ENCODE data around the gene PRKCA. TPM values are rescaled to one million over a fixed set of nuclear protein-coding genes. Genes with fewer than 3 reads are reported as not detected.
A peak's percentile ranks its signal among the peaks of the same experiment; 100 is the strongest.

The PRKCA gene
- total RNA-seq, 4 donors from 2014 or later = 26.0 to 89.0 (median 32.8) TPM

DNA sequence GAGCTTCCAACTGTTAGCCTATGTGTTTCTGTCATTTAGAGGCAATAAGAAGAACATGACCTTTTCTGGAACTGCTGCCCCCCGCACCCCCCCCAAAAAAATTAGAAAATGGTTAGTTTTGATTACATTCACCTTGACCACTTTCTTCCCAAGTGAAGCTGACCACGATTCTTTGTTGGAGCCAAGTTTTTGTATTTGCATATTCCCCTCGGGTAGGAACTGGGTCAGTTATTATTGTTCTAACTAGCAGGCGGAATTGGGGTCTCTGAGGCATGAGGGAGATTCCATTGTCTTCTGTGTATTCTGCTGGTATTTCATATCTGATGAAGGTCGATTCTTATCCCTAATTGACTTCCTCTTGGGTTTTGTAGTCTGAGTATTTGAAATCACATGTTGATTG lies 231.6 kb downstream of the PRKCA start:
- WGBS, 2 donors (ENCODE audit: low coverage in 1 of 2) = 25 to 40% methylated on average over 4 to 5 of the region's 5 CpGs
- Histone ChIP-seq H3K9me3 (no peaks in the 10 kb centered on the region), H3K4me3 (no peak overlapping the region), H3K27me3 (no peaks in the 10 kb centered on the region), H3K4me1 (peaks cover 0 to 30% (median 15%) of the 10 kb centered on the region in 3 donors), H3K27ac (peak overlapping the region in 3 of 4 donors; percentile 69 to 80 (median 75)), H3K36me3 (no peaks in the 10 kb centered on the region)
- TF ChIP-seq POLR2AphosphoS5 (IDR thresholded peaks at IDR 0.05) (no peak), EP300 (IDR thresholded peaks at IDR 0.05) (no peak), POLR2A (IDR thresholded peaks at IDR 0.05) (no peak)
- TF ChIP-seq, protein P1, sequence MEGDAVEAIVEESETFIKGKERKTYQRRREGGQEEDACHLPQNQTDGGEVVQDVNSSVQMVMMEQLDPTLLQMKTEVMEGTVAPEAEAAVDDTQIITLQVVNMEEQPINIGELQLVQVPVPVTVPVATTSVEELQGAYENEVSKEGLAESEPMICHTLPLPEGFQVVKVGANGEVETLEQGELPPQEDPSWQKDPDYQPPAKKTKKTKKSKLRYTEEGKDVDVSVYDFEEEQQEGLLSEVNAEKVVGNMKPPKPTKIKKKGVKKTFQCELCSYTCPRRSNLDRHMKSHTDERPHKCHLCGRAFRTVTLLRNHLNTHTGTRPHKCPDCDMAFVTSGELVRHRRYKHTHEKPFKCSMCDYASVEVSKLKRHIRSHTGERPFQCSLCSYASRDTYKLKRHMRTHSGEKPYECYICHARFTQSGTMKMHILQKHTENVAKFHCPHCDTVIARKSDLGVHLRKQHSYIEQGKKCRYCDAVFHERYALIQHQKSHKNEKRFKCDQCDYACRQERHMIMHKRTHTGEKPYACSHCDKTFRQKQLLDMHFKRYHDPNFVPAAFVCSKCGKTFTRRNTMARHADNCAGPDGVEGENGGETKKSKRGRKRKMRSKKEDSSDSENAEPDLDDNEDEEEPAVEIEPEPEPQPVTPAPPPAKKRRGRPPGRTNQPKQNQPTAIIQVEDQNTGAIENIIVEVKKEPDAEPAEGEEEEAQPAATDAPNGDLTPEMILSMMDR (IDR thresholded peaks at IDR 0.05) = no peak
- no peak for ATAC-seq

DNA sequence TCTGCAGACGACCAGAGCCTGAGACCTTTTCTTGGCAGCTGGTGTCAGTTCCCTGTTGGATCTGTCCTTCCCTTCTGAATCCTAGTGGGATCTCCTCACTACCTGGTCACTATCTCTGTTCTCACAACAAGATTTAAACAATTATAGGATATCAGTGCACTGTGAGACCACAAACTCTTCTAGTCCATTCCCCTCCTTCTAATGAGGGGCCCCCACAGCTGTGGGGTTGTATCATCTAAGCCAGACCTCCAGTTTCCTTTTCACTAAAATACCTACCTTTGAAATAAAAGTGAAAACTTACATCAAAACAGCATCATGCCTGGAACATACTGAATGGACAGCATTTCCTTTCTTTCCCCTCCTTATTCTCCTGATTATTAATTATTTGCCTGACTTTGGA lies 233.2 kb downstream of the PRKCA start:
- Histone ChIP-seq H3K36me3 (no peaks in the 10 kb centered on the region), H3K4me1 (peaks cover 0 to 46% (median 25%) of the 10 kb centered on the region in 3 donors), H3K9me3 (no peaks in the 10 kb centered on the region), H3K27ac (peak overlapping the region in 2 of 4 donors; percentile 16 to 30), H3K27me3 (no peaks in the 10 kb centered on the region), H3K4me3 (no peak overlapping the region)
- WGBS, 2 donors (ENCODE audit: low coverage in 1 of 2) = 20 to 45% methylated on average over 1 of the region's 1 CpG
- ATAC-seq = no peak
- TF ChIP-seq EP300 (IDR thresholded peaks at IDR 0.05) (no peak), POLR2AphosphoS5 (IDR thresholded peaks at IDR 0.05) (no peak), POLR2A (IDR thresholded peaks at IDR 0.05) (no peak)
- TF ChIP-seq, protein P1 (IDR thresholded peaks at IDR 0.05) = no peak

DNA sequence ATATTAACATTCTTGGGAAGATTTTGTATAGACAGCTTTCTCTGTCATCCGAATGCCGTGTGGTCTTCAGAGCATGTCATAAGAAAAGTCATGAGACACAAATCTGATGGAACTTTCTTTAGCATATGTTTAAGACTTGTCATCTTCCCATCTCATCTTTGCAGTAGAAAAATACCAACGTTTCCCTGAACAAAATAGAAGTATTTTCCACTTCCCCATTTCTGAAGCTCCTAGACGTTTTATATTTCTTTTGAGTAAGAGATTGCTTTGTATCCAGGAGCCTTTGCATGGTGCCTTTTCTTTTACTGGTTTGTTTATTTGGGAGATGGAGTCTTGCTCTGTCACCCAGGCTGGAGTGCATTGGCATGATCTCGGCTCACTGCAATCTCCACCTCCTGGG lies 235.1 kb downstream of the PRKCA start:
- no peak for ATAC-seq
- Histone ChIP-seq H3K4me1 (peaks cover 3 to 58% (median 41%) of the 10 kb centered on the region in 3 donors), H3K9me3 (no peaks in the 10 kb centered on the region), H3K36me3 (no peaks in the 10 kb centered on the region), H3K27me3 (no peaks in the 10 kb centered on the region), H3K27ac (peak overlapping the region in 1 of 4 donors; percentile 79), H3K4me3 (no peak overlapping the region)
- 69 to 73% methylated on average over 4 of the region's 5 CpGs for WGBS, 2 donors (ENCODE audit: low coverage in 1 of 2)
- TF ChIP-seq EP300 (IDR thresholded peaks at IDR 0.05) (no peak), POLR2A (IDR thresholded peaks at IDR 0.05) (no peak), POLR2AphosphoS5 (IDR thresholded peaks at IDR 0.05) (no peak)
- TF ChIP-seq, protein P1 (IDR thresholded peaks at IDR 0.05) = no peak

DNA sequence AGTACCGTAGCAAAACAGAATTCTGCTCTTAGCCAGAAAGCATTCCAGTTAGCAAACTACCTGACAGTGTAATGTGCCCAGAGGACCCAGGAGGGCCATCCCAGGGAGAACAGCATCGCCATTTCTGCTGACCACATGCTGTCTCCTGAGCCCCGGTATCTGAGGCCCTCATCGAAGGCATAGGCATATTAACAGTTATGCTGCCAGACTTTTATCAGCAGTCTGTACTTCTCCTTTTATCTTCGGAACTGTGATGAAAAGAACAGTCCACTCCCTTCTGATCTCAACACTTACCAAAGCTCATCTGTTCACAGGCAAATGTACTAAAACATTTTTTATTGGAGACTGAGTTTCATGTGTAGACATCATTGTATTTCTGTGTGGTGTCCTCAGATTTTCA lies 236.4 kb downstream of the PRKCA start:
- ATAC-seq = no peak
- no peaks in the 10 kb centered on the region for H3K36me3 ChIP-seq
- peak overlapping the region in 3 of 4 donors; percentile 1 to 79 (median 73) for H3K27ac ChIP-seq
- H3K27me3 ChIP-seq = no peaks in the 10 kb centered on the region
- no peak for TF ChIP-seq POLR2A (IDR thresholded peaks at IDR 0.05)
- TF ChIP-seq, protein P1 (IDR thresholded peaks at IDR 0.05) = no peak
- no peak for TF ChIP-seq POLR2AphosphoS5 (IDR thresholded peaks at IDR 0.05)
- TF ChIP-seq EP300 (IDR thresholded peaks at IDR 0.05) = no peak
- H3K4me3 ChIP-seq = no peak overlapping the region
- peaks cover 3 to 48% (median 30%) of the 10 kb centered on the region in 3 donors for H3K4me1 ChIP-seq
- 49 to 66% methylated on average over 3 to 5 of the region's 5 CpGs for WGBS, 2 donors (ENCODE audit: low coverage in 1 of 2)
- H3K9me3 ChIP-seq = no peaks in the 10 kb centered on the region

DNA sequence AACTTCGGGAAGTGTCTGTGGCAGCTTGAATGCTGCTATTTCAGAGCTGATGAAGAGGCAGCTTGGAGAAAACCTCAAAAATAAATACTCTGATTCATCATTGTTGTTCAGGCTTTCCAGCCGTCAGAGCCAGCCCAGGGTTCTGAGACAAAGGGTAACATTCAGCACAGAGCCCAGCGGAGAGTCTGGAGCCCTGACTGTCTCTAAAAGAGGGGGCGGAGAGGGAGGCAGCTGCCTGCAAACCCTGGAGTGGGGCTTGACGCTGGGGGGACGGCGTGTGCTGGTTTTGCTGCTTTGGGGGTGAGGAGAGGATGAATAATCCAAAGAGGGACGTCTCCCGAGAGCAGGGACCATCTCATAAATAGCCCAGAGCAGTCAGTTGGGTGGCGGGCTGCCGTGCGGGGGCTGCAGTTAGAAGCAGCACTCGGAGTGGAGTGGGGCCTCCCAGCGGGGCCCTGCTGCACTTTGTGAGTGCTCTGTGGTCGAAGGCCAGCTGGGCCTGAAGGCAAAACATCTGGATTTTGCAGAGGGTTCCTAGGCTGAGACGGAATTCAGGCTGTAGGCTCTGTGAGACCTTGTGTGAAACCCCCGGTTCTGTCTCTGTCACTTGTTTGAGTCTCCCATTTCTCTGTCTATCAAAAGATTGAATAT lies 237.8 kb downstream of the PRKCA start:
- 12 to 70% methylated on average over 2 to 6 of the region's 17 CpGs for WGBS, 2 donors (ENCODE audit: low coverage in 1 of 2)
- peak; percentile 68 for ATAC-seq
- Histone ChIP-seq H3K27me3 (no peaks in the 10 kb centered on the region), H3K36me3 (no peaks in the 10 kb centered on the region), H3K27ac (peak overlapping the region in 3 of 4 donors; percentile 73 to 84 (median 79)), H3K9me3 (no peaks in the 10 kb centered on the region), H3K4me1 (peaks cover 3 to 42% (median 26%) of the 10 kb centered on the region in 3 donors), H3K4me3 (no peak overlapping the region)
- TF ChIP-seq POLR2AphosphoS5 (IDR thresholded peaks at IDR 0.05) = no peak
- TF ChIP-seq, protein P1 (IDR thresholded peaks at IDR 0.05) = peak in 1 of 4 experiments; percentile 7

All from gastroesophageal sphincter (tissue), 4 donors.